BE2C (cell line): ENCODE results near the gene SLC22A15.

Experiments
- DNase-seq: peaks from one replicate; pipeline ENCODE4 v3.0.0-alpha.2; 2020
- H3K27me3 ChIP-seq: fragments of 250-450 bp; sonication (Bioruptor Pico); 2 replicates; pipeline ENCODE4 v1.5.1; 2020; ENCODE audit warnings: mild to moderate bottlenecking
- H3K36me3 ChIP-seq: fragments of 250-450 bp; sonication (Bioruptor Pico); 2 replicates; pipeline ENCODE4 v1.5.1; 2020; ENCODE audit warnings: mild to moderate bottlenecking
- H3K4me1 ChIP-seq: fragments of 250-450 bp; sonication (Bioruptor Pico); 2 replicates; pipeline ENCODE4 v1.5.1; 2020
- H3K4me3 ChIP-seq: 2 replicates; pipeline ENCODE4 v1.5.1; 2011; ENCODE audit warnings: low read depth, low read length
- H3K9me3 ChIP-seq: fragments of 250-450 bp; sonication (Bioruptor Pico); 2 replicates; pipeline ENCODE4 v1.5.1; 2020
- CTCF ChIP-seq: IDR thresholded peaks from 2 replicates; pipeline ENCODE4 v1.5.1; 2012; ENCODE audit warnings: mild to moderate bottlenecking, low read depth, low read length

Gene SLC22A15

DNA sequence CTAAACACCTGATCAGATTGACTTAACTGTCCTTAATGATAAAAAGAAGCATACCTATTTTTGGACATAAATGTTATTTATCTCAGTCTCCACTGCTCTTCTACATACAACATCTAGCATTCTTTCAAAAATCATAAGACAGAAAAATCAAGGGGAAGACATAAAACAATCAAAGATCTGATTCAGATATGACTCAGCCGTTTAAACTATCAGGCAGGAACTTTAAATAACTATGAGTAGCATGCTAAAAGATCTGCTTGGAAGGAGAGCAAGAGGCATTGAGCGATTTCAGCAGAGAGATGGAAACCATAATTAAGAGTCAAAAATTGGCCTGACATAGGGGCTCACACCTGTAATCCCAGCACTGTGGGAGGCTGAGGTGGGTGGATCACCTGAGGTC lies 27.2 kb upstream of the SLC22A15 start:
- TF ChIP-seq CTCF: no peak
- Histone ChIP-seq H3K9me3 (no peaks in the 10 kb centered on the region), H3K4me1 (no peaks in the 10 kb centered on the region), H3K4me3 (no peak overlapping the region), H3K27me3 (no peaks in the 10 kb centered on the region; the same call in 1 of the 2 replicates), H3K36me3 (no peaks in the 10 kb centered on the region)
- DNase-seq: no peak

- H3K9me3 ChIP-seq: no peaks in the 10 kb centered on the region
- H3K27me3 ChIP-seq: no peaks in the 10 kb centered on the region; the same call in 1 of the 2 replicates
- no peaks in the 10 kb centered on the region for H3K4me1 ChIP-seq
- DNase-seq: no peak
- H3K4me3 ChIP-seq: no peak overlapping the region
- TF ChIP-seq CTCF: no peak
- no peaks in the 10 kb centered on the region for H3K36me3 ChIP-seq
These were observed 24.8 kb upstream of the SLC22A15 start for GRCh38 chr1:115951560-115951959.

- TF ChIP-seq CTCF: no peak
- no peaks in the 10 kb centered on the region; the same call in 1 of the 2 replicates for H3K27me3 ChIP-seq
- H3K36me3 ChIP-seq: no peaks in the 10 kb centered on the region
- no peaks in the 10 kb centered on the region for H3K4me1 ChIP-seq
- no peak for DNase-seq
- no peak overlapping the region for H3K4me3 ChIP-seq
- H3K9me3 ChIP-seq: no peaks in the 10 kb centered on the region
These were observed 23.8 kb upstream of the SLC22A15 start for GRCh38 chr1:115952547-115952946.

DNA sequence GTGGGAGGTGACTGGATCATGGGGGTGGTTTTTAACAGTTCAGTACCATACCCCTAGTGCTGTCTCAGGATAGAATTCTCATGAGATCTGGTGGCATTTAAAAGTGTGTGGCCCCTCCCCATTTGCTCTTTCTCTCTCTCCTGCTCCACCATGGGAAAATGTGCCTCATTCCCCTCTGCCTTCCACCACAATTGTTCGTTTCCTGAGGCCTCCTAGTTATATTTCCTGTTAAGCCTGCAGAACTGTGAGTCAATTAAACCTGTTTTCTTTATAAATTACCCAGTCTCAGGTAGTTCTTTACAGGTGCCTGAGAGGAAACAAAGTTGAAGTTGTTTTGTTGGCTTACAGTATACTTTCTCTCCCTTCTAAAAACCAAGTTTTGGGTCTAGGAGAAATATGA lies 23.1 kb upstream of the SLC22A15 start:
- no peaks in the 10 kb centered on the region for H3K27me3 ChIP-seq
- no peaks in the 10 kb centered on the region for H3K9me3 ChIP-seq
- H3K4me1 ChIP-seq: no peaks in the 10 kb centered on the region
- no peak for TF ChIP-seq CTCF
- no peak overlapping the region for H3K4me3 ChIP-seq
- no peaks in the 10 kb centered on the region for H3K36me3 ChIP-seq
- DNase-seq: no peak

GRCh38 chr1:115954684-115955083 lies 21.6 kb upstream of the SLC22A15 start:
- Histone ChIP-seq H3K4me3 (no peak overlapping the region), H3K27me3 (0 out of 2 replicates have a peak, but pooled peaks cover 2% of the 10 kb centered on the region), H3K9me3 (no peaks in the 10 kb centered on the region), H3K4me1 (no peaks in the 10 kb centered on the region), H3K36me3 (no peaks in the 10 kb centered on the region)
- DNase-seq: no peak
- TF ChIP-seq CTCF: no peak

GRCh38 chr1:115955228-115955627 lies 21.1 kb upstream of the SLC22A15 start:
- Histone ChIP-seq H3K4me3 (no peak overlapping the region), H3K9me3 (no peaks in the 10 kb centered on the region), H3K36me3 (no peaks in the 10 kb centered on the region), H3K4me1 (no peaks in the 10 kb centered on the region), H3K27me3 (0 out of 2 replicates have a peak, but pooled peaks cover 2% of the 10 kb centered on the region)
- no peak for DNase-seq
- no peak for TF ChIP-seq CTCF
